HG03460 (cell line): ENCODE results near the gene SAFB.

ENCODE experiments used
- ATAC-seq: cut with Tn5 transposase; IDR thresholded peaks from one replicate; pipeline ENCODE4 v1.9.1; 2021; ENCODE audit not compliant: unreplicated experiment

Gene SAFB

DNA sequence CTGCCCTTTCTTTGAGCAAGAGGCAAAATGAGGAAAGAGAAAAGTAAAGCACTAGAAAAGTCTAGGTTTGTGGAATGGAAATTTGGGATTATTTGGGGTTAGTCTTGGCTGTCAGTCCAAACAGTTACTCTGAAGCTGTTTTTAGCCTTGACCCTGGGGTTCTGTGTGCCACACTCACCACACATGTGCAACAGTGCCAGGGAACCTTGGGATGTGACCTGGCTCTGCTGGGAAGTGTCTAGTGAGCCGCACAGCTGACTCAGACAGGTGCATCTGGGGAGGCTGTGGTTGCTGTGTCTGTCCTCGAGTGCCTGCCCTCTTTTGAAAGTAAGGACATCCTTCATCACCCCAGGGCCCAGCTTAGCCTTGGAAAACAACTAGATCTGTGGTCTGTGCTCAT lies 41.6 kb downstream of the SAFB start:
- ATAC-seq: no peak

DNA sequence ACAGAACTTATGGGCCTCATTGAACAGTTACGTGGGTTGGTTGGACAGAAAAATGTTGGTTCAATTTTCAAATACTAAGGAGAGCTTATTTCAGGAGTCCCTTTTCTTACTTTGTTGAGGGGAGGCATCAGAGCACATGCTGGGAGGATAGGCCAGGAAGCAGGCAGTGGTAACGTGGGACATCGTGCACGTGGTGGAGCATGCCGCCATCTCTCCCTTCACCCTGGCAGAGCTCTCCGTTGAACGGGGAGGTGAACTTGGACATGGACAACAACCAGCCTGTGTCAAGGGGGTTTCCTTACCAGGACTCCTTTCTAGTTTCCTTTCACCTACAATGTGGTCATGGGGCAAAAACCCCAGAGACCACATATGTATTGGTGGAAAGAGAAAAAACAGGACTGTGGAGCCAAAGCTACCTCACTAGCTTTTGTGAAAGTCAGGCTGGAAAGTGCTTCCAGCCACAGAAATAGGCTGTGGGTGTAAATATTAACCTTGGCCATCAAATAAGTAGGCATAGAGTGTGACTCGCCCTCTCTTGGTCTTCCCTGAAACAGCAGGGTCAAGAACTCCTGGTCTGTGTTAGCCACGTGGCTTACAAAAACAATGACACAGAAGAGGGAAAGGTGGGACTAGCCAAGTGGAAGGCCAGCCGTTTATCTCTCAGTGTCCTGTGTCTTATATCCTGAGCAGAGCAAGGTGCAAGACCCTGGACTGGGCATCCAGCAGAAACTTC lies 43.1 kb downstream of the SAFB start:
- ATAC-seq: no peak

DNA sequence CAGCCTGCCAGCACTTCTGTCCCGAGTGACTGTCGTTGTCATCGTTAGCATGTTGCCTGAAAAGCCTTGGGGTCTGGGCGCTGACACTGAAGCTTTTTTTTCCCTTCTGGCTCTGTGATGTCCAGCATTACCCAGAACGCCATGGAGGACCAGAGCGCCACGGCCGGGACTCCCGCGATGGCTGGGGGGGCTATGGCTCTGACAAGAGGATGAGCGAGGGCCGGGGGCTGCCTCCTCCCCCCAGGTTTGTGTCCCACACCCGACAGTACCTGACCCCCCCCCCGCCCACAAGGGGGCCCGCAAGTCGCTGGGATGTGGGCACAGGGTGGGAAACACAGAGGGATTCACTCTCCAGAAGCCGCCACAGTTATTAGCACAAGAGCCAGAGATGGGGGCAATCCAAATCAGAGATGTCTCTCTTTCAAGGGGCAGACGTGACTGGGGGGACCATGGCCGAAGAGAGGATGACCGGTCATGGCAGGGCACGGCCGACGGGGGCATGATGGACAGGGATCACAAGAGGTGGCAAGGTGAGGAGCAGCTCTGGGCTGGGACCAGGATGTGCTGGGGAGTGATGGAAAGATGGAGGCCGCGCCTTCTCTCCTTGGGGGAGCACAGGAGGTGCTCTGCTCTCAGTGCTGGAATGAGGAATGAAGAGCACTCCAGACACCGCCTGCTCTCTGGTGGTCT lies 44.2 kb downstream of the SAFB start:
- no peak for ATAC-seq

DNA sequence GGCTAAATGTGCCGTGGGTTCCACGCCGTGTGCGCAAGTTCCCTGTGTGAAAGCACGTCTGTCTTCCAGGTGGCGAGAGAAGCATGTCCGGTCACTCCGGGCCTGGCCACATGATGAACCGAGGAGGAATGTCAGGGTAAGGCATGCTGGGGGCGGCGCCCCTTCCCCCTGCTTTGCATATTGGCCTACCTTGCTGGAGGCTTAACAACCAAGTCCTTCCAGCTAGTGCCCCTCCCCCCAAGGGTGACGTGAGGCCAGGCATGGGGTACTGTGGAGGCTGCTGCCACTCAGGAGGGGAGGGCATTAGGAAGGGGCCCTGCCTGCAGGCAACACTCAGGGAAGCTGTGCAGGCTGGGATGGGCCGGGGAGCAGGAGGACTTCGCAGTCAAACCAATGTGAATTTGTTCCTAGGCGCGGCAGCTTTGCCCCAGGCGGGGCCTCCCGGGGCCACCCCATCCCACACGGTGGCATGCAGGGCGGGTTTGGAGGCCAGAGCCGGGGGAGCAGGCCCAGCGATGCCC lies 44.9 kb downstream of the SAFB start:
- no peak for ATAC-seq

GRCh38 chr19:5669212-5669611 lies 46.3 kb downstream of the SAFB start:
- no peak for ATAC-seq

- ATAC-seq: no peak
Observed at GRCh38 chr19:5671600-5671999, 48.7 kb downstream of the SAFB start.

GRCh38 chr19:5672708-5673459 lies 50.0 kb downstream of the SAFB start:
- ATAC-seq: no peak

GRCh38 chr19:5673752-5674151 lies 50.9 kb downstream of the SAFB start:
- no peak for ATAC-seq

- no peak for ATAC-seq
Observed at GRCh38 chr19:5674714-5675113, 51.8 kb downstream of the SAFB start.

DNA sequence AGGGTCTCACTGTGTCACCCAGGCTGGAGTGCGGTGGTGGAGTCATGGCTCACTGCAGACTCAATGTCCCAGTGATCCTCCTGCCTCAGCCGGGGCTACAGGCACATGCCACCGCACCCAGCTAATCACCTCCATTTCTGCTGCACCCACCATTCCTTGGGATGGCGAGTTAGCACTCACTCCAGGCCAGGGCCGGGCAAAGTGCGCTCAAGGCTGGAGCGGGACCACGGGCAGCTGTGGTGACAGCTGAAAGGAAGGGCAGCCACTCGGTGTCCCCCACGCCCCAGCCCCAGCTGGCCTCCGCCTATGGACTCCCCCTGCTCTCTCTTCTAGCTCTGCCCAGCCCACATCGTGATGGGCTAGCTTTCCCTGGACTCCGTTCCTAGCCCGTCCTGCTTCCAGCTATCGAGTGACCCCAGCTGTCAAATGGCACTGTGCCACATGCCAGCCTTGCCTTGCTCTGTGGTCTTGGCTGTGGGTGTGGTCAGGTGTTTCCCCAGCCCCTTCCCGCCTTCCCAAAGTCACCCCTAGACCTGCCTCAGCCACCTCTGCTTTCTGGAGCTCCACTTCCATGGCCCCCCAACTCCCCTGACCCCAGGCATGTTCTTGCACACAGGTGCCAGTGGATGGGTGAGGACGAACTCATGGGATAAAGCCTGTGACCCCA lies 53.4 kb downstream of the SAFB start:
- ATAC-seq: no peak

GRCh38 chr19:5676772-5677105 lies 53.9 kb downstream of the SAFB start:
- no peak for ATAC-seq

DNA sequence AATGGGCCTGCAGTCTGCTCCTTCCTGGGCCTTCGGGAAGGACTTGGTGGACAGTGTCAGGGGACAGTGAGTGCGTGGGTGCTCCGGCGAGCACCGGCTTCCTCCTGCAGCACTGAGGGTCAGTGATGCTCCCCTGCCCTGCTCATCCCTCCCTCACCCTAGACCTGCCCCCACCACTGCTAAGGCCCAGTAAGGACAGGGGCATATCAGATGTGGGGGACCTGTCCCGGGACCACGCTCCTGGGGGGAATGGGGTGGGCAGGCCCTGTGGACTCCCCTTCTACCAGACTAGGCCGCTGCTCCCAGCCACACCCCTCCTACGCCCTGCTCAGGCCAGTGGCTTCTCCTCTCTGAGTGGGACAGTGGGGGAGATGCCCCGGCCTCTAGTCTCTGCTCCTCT lies 54.3 kb downstream of the SAFB start:
- ATAC-seq: no peak

DNA sequence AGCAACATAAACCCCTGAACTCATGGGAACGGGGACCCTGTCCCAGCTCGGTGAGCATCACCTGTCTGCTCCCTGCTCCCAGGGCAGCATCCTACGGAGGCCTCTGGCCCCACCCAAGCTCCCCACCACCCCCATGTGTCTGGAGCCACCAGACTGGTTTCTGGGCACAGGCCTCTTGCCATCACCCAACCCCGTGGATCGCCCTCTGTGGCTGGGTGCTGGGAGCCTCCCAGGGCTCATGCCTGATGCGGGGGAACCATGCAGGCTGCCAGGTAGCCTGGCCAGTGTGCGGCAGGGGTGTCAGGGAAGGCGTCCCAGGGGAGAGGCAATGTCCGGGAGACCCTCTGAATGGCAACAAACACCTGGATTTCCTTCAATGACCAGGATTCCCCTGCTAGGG lies 54.7 kb downstream of the SAFB start:
- no peak for ATAC-seq

- ATAC-seq: no peak
Observed at GRCh38 chr19:5678071-5678718, 55.3 kb downstream of the SAFB start.

DNA sequence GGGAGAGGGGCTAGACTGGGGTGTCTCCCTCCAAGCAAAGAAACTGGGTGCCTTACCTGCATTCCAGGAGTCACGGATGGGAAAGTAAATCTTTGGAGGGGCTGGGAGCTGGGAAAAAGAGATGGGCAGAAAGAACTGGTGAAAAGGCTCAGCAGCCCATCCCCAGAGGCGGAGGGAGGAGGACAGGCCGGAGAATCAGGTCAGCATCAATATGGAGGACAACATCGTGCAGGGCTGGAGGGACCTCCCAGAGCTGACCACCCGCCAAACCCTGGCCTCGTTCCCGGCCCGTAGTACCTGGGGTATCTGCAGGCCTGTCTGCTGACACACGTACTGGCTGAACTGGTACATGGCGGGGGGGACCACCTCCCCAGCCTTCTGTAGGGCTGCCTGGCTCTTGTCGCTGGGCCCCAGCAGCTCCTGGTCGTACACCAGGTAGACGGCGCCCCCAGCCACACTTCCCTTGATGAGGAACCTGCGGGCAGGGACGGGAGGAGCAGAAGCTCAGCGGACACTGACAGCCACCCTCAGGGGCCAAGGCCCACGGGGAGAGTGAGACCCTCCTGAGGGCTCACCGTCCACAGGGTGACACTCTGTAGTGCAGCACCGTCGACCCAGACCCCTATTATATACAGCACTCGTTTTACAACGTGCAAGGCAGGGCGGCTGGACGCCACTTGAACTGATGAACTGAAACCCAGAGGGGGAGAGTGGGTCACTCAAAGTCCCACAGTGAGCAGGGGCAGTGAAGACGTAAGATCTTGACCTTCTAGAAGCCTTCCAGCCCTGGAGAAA lies 56.6 kb downstream of the SAFB start:
- no peak for ATAC-seq

DNA sequence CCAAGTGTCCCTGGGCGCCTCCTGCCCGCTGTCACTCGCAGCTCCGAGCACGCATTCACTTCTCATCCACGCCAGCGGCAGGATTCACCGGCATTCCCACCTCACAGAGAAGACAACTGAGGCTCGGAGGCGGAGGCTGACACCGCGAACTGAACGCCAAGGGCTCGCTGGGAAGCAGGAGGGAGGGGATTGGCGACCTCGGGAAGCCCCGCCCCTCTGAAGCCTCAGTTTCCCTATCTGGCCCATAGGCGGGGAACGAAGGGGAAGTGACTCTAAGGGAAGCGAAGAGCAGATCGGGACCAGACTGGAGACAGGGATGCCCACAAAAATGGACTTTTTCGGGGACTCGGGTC lies 57.2 kb downstream of the SAFB start:
- no peak for ATAC-seq

DNA sequence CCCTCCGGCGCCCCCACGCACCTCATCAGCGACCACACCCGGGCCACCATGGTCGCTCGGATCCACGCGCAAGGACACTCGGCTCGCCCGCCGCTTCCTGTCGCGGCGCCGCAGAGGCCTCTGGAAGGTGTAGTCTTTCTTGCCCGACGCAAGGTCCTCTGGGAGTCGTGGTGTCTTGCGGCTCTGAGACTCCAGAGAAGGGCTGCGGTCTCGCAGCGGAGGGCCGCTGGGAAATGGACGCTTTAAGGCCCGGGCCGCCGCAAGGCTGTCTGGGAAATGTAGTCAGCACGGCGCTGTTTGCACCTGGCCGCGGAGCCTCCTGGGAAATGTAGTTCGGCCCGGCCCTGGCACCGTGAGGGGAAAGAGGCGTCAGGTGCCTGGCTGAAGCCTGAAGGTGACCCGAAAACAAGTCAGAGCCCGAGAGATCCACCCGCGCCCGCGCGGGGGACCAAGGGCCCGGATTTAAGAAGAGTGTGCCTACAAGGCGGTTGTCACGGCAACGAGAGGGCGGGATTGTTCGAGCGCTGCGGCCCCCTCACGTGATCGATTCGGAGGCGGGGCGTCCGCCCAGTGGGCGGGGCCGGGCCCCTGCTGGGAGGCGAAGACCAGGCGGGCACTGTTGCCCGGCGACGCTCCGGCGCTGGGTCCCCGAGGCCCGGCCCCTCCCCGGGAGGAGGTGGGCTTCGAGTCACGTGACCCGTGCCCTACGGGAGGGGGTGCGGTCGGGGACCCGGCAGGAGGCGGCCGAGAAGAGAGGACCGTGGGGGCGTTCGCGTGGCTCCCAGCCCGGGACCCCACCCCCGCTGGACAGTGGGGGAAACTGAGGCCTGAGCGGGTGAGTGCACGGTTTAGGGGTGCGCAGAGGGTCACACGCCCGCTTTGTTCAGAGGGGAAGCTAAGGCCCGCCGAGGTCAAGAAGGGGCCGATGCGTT lies 57.8 kb downstream of the SAFB start, which contains the start of the genes HSD11B1L and MICOS13:
TSS of gene HSD11B1L (plus strand) at position 591 of the 932 bp plus-strand sequence. CDS start 3,806 bp downstream, outside the sequence.
TSS of gene MICOS13 (minus strand) at position 80 of the 932 bp plus-strand sequence. CDS start at position 50, 30 bp downstream.
- ATAC-seq: peak; percentile 90

DNA sequence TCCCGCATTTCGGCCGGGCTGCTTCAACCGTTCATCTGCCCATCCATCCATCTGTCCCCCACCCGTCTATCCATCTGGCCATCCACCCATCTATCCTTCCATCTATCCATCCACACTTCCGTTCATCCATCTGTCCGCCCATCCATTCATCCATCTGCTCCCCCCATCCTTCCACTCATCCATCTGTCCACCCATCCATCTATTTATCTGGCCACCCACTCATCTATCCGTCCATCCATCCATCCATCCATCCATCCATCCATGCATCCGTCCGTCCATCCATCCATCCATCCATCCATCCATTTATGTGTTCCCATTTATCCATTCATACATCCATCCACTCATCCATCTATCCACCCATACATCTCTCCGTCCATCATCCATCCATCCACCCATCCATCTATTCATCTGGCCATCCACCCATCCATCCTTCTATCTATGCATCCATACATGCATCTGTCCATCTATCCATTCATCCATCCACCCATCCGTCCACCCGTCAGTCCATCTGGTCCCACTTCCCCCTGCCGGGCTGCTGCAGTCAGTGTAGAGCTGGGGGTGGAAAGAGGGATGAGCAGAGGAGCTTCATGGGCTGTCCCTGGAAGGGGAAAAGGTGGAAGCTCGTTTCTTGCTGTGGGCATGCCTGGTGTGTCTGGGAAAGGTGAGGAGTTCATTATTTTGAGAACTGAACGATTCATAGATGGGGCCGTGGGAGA lies 58.7 kb downstream of the SAFB start:
- ATAC-seq: no peak
